DMS 273 treated with DMSO at 0.1 percent for 48 hours (cell line): ENCODE measurements around the gene PIK3IP1.
"Not testable (repeated sequence)": the region's sequence is repeated elsewhere in the genome, so short reads cannot be mapped to it uniquely, and the experiment has no call there.

Source experiments
- DNase-seq: peaks from one replicate; lab custom pipeline; 2025; lab: John Stamatoyannopoulos, UW

Gene PIK3IP1

GRCh38 chr22:31292236-31292989, at the start of gene PIK3IP1:
Gene PIK3IP1 (minus strand): TSS chr22:31292488. CDS start chr22:31292344, 144 bp downstream.
- peak; percentile 66 for DNase-seq

- no peak for DNase-seq
Observed at GRCh38 chr22:31341386-31342088, 49.2 kb upstream of the PIK3IP1 start.

GRCh38 chr22:31340765-31341247, 48.5 kb upstream of the PIK3IP1 start:
- no peak for DNase-seq

- no peak for DNase-seq
Observed at GRCh38 chr22:31340360-31340759, 48.1 kb upstream of the PIK3IP1 start.

GRCh38 chr22:31339148-31339832, 47.0 kb upstream of the PIK3IP1 start:
- DNase-seq: no peak

- no peak for DNase-seq
Observed at GRCh38 chr22:31337178-31337577, 44.9 kb upstream of the PIK3IP1 start.

GRCh38 chr22:31334329-31334728, 42.0 kb upstream of the PIK3IP1 start:
- DNase-seq: no peak

GRCh38 chr22:31333641-31334040, 41.4 kb upstream of the PIK3IP1 start:
- DNase-seq: no peak

- DNase-seq: no peak
Observed at GRCh38 chr22:31332886-31333285, 40.6 kb upstream of the PIK3IP1 start.

GRCh38 chr22:31332010-31332409, 39.7 kb upstream of the PIK3IP1 start:
- no peak for DNase-seq

- no peak for DNase-seq
Observed at GRCh38 chr22:31329453-31330215, 37.3 kb upstream of the PIK3IP1 start.

- DNase-seq: no peak
Observed at GRCh38 chr22:31329029-31329428, 36.7 kb upstream of the PIK3IP1 start.

- no peak for DNase-seq
Observed at GRCh38 chr22:31328544-31328960, 36.3 kb upstream of the PIK3IP1 start.

GRCh38 chr22:31327806-31328543, 35.7 kb upstream of the PIK3IP1 start:
- no peak for DNase-seq

- DNase-seq: no peak
Observed at GRCh38 chr22:31326877-31327276, 34.6 kb upstream of the PIK3IP1 start.

GRCh38 chr22:31323578-31324550, 31.6 kb upstream of the PIK3IP1 start:
- no peak for DNase-seq

- no peak for DNase-seq
Observed at GRCh38 chr22:31321421-31321820, 29.1 kb upstream of the PIK3IP1 start.

GRCh38 chr22:31314220-31314619, 21.9 kb upstream of the PIK3IP1 start:
- not testable (repeated sequence) for DNase-seq

- peak; percentile 29 for DNase-seq
Observed at GRCh38 chr22:31313366-31314147, 21.3 kb upstream of the PIK3IP1 start.
